ENCODE results near the gene RUNX1.

RUNX1 gene

GRCh38 chr21:34907461-34908418 is 141.4 kb downstream of the RUNX1 start:
- in situ Hi-C loops (cut with MboI; ENCODE audit: low sequenced_read_pairs) = no loop called here

DNA sequence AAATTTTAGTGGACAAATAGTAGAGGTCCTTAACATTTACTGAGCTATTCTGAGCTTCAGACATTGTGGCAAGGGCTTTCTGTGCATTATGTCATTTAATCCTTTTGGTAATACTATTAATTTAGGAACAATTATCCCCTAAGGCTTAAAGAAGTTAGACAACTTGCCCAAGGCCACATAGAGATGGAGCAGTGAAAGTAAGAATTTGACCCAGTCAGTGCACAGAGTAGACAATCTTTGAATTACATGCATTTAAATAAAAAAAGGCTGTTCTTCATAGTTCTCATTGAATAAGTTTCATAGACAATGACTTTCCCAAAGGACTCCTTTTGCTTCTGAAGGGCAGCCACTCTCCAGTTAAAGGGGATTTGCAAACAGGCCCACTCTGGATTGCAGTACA is 142.7 kb downstream of the RUNX1 start:
- in situ Hi-C loops (cut with MboI; ENCODE audit: low sequenced_read_pairs) = no loop called here

DNA sequence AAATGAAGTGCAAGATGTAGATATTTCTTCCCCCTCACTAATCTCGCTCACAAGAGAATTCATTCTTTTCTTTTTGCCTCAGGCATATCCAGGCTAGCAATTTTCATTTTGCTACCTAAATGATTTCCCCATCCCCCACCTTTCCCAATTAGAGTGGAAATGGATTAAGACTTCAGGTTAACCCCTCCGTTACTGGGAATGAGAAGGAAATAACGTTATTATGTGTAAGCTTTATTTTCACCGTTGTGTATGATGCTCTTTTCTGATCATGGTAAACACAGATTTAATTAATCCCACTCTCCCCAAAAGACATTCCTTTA is 143.9 kb downstream of the RUNX1 start:
- in situ Hi-C loops (cut with MboI; ENCODE audit: low sequenced_read_pairs) = no loop called here

DNA sequence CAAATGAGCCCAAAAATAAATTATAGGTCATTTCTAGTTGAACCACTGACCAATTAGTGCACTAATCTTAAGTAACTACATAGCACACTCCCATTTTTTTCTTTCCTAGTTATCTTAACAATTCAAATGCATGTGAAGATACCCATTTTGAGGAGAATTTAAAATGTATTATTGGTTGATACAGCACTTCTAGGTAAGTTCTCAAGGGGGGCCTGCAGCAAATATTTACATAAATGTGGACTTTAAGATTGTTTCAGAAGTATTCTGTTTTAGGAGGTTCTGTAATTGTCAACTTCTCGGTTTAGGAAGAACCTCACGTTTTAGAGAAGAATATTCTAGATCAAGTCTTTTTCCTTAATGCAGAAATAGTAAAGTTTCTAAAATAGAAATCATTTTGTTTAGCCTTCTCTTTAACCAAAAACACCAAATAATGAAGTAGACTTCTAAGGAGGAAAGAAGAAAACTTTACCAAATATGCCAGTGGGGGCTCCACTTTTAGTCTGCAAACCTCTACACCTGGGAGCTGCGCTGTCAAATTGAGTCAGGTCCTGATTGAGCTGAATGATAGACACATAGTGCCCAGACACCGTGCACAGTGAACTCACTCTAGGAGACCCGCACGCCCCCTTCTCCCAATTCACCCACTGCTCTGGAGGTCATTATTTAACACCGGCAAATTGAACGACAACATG is 144.4 kb downstream of the RUNX1 start:
- in situ Hi-C loops (cut with MboI; ENCODE audit: low sequenced_read_pairs) = no loop called here

GRCh38 chr21:34900376-34900775 is 148.7 kb downstream of the RUNX1 start:
- in situ Hi-C loops (cut with MboI; ENCODE audit: low sequenced_read_pairs) = no loop called here

DNA sequence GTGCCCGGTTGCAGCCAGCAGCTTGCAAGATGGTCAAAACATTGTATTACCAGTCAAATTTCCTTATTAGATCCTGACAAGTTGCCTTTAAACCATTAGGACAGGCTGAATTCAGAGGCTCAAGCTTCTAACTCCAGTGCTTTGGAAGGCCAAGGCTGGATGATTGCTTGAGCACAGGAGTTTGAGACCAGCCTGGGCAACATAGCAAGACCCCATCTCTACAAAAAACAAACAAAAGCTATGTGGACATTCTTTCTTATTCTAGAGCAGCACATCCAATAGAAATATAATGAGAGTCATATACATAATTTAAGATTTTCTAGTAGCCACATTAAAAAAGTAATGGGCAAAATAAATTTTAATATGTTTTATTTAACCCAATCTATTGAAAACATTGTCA is 149.3 kb downstream of the RUNX1 start:
- in situ Hi-C loops (cut with MboI; ENCODE audit: low sequenced_read_pairs) = loop anchor here (25.0 kb wide), 2 partner anchors 513 to 1038 kb away; no protein-coding TSS in a partner anchor

- in situ Hi-C loops (cut with MboI; ENCODE audit: low sequenced_read_pairs) = loop anchor here (25.0 kb wide), 2 partner anchors 513 to 1038 kb away; no protein-coding TSS in a partner anchor
Measured at GRCh38 chr21:34899302-34899701, 149.8 kb downstream of the RUNX1 start.

DNA sequence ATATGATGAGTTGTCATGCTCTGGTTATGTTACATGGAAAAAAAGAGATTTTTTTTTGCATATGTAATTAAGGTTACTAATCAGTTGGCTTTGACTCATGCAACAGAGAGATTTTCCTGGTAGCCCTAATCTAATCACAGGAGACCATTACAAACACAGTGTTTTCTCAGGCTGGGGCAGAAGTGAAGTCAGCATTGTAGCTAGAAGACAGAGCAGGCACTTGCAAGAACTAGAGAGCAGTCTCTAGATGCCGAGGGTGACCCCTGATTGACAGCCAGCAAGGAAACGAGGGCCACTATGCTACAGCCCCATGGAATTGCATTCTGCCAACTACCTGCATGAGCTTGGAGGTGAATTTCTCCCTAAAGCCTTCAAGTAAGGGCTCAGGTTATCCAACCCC is 151.3 kb downstream of the RUNX1 start:
- in situ Hi-C loops (cut with MboI; ENCODE audit: low sequenced_read_pairs) = loop anchor here (25.0 kb wide), 2 partner anchors 514 to 1039 kb away; no protein-coding TSS in a partner anchor

DNA sequence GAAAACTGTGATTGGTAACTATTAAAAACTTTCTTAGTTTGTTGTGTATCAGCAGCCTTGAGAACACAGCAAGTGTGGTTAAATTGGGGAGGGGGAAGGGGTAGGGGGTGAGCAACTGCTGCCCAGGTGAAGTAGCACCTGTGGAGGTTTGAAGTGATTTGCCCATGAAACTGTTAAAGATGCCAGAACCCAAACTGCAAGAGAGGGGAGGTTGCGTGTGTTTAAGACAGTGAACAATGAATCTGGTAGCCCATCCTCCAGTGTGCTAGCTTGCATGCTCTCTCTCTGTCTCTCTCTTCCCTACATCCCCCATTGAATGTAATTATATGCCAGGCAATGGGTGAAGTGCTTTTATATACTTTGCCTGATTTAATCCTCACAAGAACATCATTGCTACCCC is 154.7 kb downstream of the RUNX1 start:
- in situ Hi-C loops (cut with MboI; ENCODE audit: low sequenced_read_pairs) = loop anchor here (25.0 kb wide), 2 partner anchors 518 to 1043 kb away; no protein-coding TSS in a partner anchor

- in situ Hi-C loops (cut with MboI; ENCODE audit: low sequenced_read_pairs) = loop anchor here (25.0 kb wide), 2 partner anchors 520 to 1045 kb away; no protein-coding TSS in a partner anchor
Measured at GRCh38 chr21:34892209-34892608, 156.9 kb downstream of the RUNX1 start.

DNA sequence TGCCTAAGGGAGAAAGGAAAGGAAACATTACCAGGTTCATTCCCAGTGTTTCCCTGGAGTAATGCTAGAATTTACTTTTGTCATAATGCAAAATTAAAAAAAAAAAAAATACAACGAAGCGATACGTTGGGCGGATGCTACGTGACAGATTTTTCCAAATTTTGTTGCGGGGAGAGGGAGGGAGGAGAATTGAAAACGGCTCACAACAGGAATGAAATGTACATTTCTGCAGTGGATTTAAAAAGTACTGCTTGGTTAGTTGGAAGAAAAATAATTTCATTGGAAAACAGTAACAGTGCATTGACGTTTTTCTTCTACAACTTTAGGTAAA is 157.5 kb downstream of the RUNX1 start:
- in situ Hi-C loops (cut with MboI; ENCODE audit: low sequenced_read_pairs) = loop anchor here (25.0 kb wide), 2 partner anchors 521 to 1046 kb away; no protein-coding TSS in a partner anchor

- in situ Hi-C loops (cut with MboI; ENCODE audit: low sequenced_read_pairs) = loop anchor here (25.0 kb wide), 2 partner anchors 521 to 1046 kb away; no protein-coding TSS in a partner anchor
Measured at GRCh38 chr21:34890724-34891612, 158.1 kb downstream of the RUNX1 start.

- in situ Hi-C loops (cut with MboI; ENCODE audit: low sequenced_read_pairs) = loop anchor here (25.0 kb wide), 2 partner anchors 522 to 1047 kb away; no protein-coding TSS in a partner anchor
Measured at GRCh38 chr21:34890470-34890723, 158.7 kb downstream of the RUNX1 start.

DNA sequence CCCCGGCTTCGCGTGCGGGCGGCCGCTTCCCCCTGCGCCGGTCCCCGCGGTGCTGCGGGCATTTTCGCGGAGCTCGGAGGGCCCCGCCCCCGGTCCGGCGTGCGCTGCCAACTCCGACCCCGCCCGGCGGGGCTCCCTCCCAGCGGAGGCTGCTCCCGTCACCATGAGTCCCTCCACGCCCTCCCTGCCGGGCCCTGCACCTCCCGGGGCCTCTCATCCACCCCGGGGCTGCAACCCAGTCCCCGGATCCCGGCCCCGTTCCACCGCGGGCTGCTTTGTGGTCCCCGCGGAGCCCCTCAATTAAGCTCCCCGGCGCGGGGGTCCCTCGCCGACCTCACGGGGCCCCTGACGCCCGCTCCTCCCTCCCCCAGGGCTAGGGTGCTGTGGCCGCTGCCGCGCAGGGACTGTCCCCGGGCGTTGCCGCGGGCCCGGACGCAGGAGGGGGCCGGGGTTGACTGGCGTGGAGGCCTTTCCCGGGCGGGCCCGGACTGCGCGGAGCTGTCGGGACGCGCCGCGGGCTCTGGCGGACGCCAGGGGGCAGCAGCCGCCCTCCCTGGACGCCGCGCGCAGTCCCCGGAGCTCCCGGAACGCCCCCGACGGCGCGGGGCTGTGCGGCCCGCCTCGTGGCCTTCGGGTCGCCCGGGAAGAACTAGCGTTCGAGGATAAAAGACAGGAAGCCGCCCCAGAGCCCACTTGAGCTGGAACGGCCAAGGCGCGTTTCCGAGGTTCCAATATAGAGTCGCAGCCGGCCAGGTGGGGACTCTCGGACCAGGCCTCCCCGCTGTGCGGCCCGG is 159.2 kb downstream of the RUNX1 start:
- in situ Hi-C loops (cut with MboI; ENCODE audit: low sequenced_read_pairs) = loop anchor here (25.0 kb wide), 2 partner anchors 522 to 1047 kb away; no protein-coding TSS in a partner anchor

- in situ Hi-C loops (cut with MboI; ENCODE audit: low sequenced_read_pairs) = loop anchor here (25.0 kb wide), 2 partner anchors 523 to 1048 kb away; no protein-coding TSS in a partner anchor
Measured at GRCh38 chr21:34889320-34889675, 159.8 kb downstream of the RUNX1 start.

- in situ Hi-C loops (cut with MboI; ENCODE audit: low sequenced_read_pairs) = loop anchor here (25.0 kb wide), 2 partner anchors 524 to 1049 kb away; no protein-coding TSS in a partner anchor
Measured at GRCh38 chr21:34888569-34889319, 160.4 kb downstream of the RUNX1 start.

DNA sequence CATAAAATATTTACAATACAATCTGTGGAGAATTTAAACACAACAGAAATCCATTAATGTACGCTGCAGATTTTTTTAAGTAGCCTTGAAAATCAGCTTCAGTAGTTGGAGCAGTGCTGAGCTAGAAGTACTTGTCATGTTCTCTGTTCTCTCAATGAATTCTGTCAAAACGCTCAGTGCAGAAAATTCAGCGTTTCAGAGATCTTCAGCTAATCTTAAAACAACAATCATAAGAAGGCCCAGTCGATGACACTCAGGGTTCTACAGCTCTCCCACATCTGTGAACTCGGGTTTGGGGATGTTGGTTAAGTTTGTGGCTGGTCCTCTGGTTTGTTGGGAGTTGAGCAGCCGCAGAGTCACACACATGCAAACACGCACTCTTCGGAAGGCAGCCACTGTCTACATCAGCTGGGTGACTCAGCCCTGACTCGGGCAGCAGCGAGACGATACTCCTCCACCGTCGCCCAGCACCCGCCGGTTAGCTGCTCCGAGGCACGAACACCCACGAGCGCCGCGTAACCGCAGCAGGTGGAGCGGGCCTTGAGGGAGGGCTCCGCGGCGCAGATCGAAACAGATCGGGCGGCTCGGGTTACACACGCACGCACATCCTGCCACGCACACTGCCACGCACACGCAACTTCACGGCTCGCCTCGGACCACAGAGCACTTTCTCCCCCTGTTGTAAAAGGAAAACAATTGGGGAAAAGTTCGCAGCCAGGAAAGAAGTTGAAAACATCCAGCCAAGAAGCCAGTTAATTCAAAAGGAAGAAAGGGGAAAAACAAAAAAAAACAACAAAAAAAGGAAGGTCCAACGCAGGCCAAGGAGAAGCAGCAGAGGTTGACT is 161.2 kb downstream of the RUNX1 start:
- in situ Hi-C loops (cut with MboI; ENCODE audit: low sequenced_read_pairs) = loop anchor here (25.0 kb wide), 2 partner anchors 524 to 1049 kb away; no protein-coding TSS in a partner anchor

- in situ Hi-C loops (cut with MboI; ENCODE audit: low sequenced_read_pairs) = loop anchor here (25.0 kb wide), 2 partner anchors 525 to 1050 kb away; no protein-coding TSS in a partner anchor
Measured at GRCh38 chr21:34887105-34887442, 162.0 kb downstream of the RUNX1 start.
